NCI-H1436 treated with DMSO at 0.1 percent for 48 hours (cell line): ENCODE results near the gene ANXA10.
"Not testable (repeated sequence)": the region's sequence is repeated elsewhere in the genome, so short reads cannot be mapped to it uniquely, and the experiment has no call there.

Experiments used
- DNase-seq: peaks from one replicate; lab custom pipeline; 2025; lab: John Stamatoyannopoulos, UW

The ANXA10 gene

GRCh38 chr4:168162604-168163003, 70.3 kb downstream of the ANXA10 start:
- no peak for DNase-seq

- no peak for DNase-seq
Observed at GRCh38 chr4:168163106-168163505, 70.8 kb downstream of the ANXA10 start.

GRCh38 chr4:168164045-168164444, 71.7 kb downstream of the ANXA10 start:
- no peak for DNase-seq

- no peak for DNase-seq
Observed at GRCh38 chr4:168164915-168165548, 72.7 kb downstream of the ANXA10 start.

GRCh38 chr4:168167714-168168284, 75.5 kb downstream of the ANXA10 start:
- DNase-seq, result no peak

- no peak for DNase-seq
Observed at GRCh38 chr4:168174308-168174707, 82.0 kb downstream of the ANXA10 start.

- DNase-seq, result no peak
Observed at GRCh38 chr4:168177546-168178149, 85.3 kb downstream of the ANXA10 start.

GRCh38 chr4:168183717-168184571, 91.6 kb downstream of the ANXA10 start:
- DNase-seq, result no peak

GRCh38 chr4:168188754-168189153, 96.4 kb downstream of the ANXA10 start:
- DNase-seq, result no peak

- DNase-seq, result no peak
Observed at GRCh38 chr4:168197926-168198325, 105.6 kb downstream of the ANXA10 start.

- DNase-seq, result no peak
Observed at GRCh38 chr4:168199260-168199957, 107.1 kb downstream of the ANXA10 start.

GRCh38 chr4:168200685-168201084, 108.3 kb downstream of the ANXA10 start:
- DNase-seq, result no peak

- DNase-seq, result no peak
Observed at GRCh38 chr4:168203233-168203911, 111.0 kb downstream of the ANXA10 start.

- DNase-seq, result no peak
Observed at GRCh38 chr4:168208957-168209614, 116.7 kb downstream of the ANXA10 start.

- no peak for DNase-seq
Observed at GRCh38 chr4:168212656-168213055, 120.3 kb downstream of the ANXA10 start.

- DNase-seq, result not testable (repeated sequence)
Observed at GRCh38 chr4:168213511-168213910, 121.2 kb downstream of the ANXA10 start.

- no peak for DNase-seq
Observed at GRCh38 chr4:168218645-168219044, 126.3 kb downstream of the ANXA10 start.

- no peak for DNase-seq
Observed at GRCh38 chr4:168220893-168221292, 128.6 kb downstream of the ANXA10 start.

GRCh38 chr4:168221301-168221700, 129.0 kb downstream of the ANXA10 start:
- no peak for DNase-seq
